Bone marrow (tissue), 2 donors: Measurements from ENCODE around the gene TMEM8B.
"Not testable (repeated sequence)": the region's sequence is repeated elsewhere in the genome, so short reads cannot be mapped to it uniquely, and the experiment has no call there.

Experiments
- DNase-seq, 2 donors: peaks; one replicate each; lab custom pipeline; 2025; lab: John Stamatoyannopoulos, UW

TMEM8B gene

GRCh38 chr9:35868933-35869332 is 39.9 kb downstream of the TMEM8B start:
- DNase-seq, result no peak

GRCh38 chr9:35869621-35870216 is 40.7 kb downstream of the TMEM8B start:
- DNase-seq, result no peak

- DNase-seq, result no peak
Measured at GRCh38 chr9:35870351-35870923, 41.4 kb downstream of the TMEM8B start, which contains the start of gene OR13J1. Gene OR13J1 (minus strand): TSS chr9:35870401. CDS start chr9:35870401, 0 bp downstream.

GRCh38 chr9:35871545-35871944 is 42.5 kb downstream of the TMEM8B start:
- DNase-seq, result no peak

- no peak for DNase-seq
Measured at GRCh38 chr9:35872505-35872904, 43.5 kb downstream of the TMEM8B start.

GRCh38 chr9:35882263-35882848 is 53.3 kb downstream of the TMEM8B start:
- DNase-seq, result peak; percentile 37 to 42

- no peak for DNase-seq
Measured at GRCh38 chr9:35882996-35883395, 54.0 kb downstream of the TMEM8B start.

- DNase-seq, result not testable (repeated sequence)
Measured at GRCh38 chr9:35884908-35885307, 55.9 kb downstream of the TMEM8B start.

GRCh38 chr9:35891646-35892045 is 62.6 kb downstream of the TMEM8B start:
- no peak for DNase-seq

GRCh38 chr9:35892051-35892450 is 63.0 kb downstream of the TMEM8B start:
- no peak for DNase-seq

GRCh38 chr9:35896570-35896969 is 67.5 kb downstream of the TMEM8B start:
- no peak for DNase-seq

- not testable (repeated sequence) for DNase-seq
Measured at GRCh38 chr9:35897376-35898099, 68.5 kb downstream of the TMEM8B start.

GRCh38 chr9:35898337-35898736 is 69.3 kb downstream of the TMEM8B start:
- DNase-seq, result no peak

GRCh38 chr9:35899021-35899420 is 70.0 kb downstream of the TMEM8B start:
- no peak for DNase-seq

- no peak for DNase-seq
Measured at GRCh38 chr9:35903049-35903448, 74.0 kb downstream of the TMEM8B start.

- DNase-seq, result no peak
Measured at GRCh38 chr9:35904338-35904737, 75.3 kb downstream of the TMEM8B start.

GRCh38 chr9:35905051-35905781 is 76.2 kb downstream of the TMEM8B start:
- DNase-seq, result no peak

- no peak for DNase-seq
Measured at GRCh38 chr9:35905912-35906679, 77.1 kb downstream of the TMEM8B start, which contains the start of gene HRCT1. Gene HRCT1 (plus strand): TSS chr9:35906202. CDS start chr9:35906288, 86 bp downstream.

GRCh38 chr9:35906923-35907699 is 78.1 kb downstream of the TMEM8B start:
- DNase-seq, result no peak

- peak in 1 of 2 donors; percentile 76 for DNase-seq
Measured at GRCh38 chr9:35907711-35908503, 78.9 kb downstream of the TMEM8B start.
